HG03457 (cell line): ENCODE results near the gene TEX53.

ENCODE experiments used
- ATAC-seq: cut with Tn5 transposase; IDR thresholded peaks from one replicate; pipeline ENCODE4 v1.9.1; 2021; ENCODE audit warnings: moderate number of reproducible peaks; ENCODE audit not compliant: unreplicated experiment

The TEX53 gene

GRCh38 chr9:114607671-114608524 lies 49.7 kb downstream of the TEX53 start:
- peak; percentile 41 for ATAC-seq

GRCh38 chr9:114606597-114607207 lies 50.9 kb downstream of the TEX53 start:
- ATAC-seq, result no peak
